Ovary (tissue), 9 donors: ENCODE results near the gene CACNA1D. TPM values are rescaled to one million over a fixed set of nuclear protein-coding genes. Genes with fewer than 3 reads are reported as not detected.

ENCODE experiments used
- DNase-seq, 5 donors: peaks; one replicate each; pipeline ENCODE4 v3.0.0-alpha.2; 2019 to 2020
- H3K27ac ChIP-seq, 2 donors: fragments of 200-600 bp; one replicate each; pipeline versions ENCODE4 v1.5.1 to v1.8.0; 2019 to 2022
- H3K27me3 ChIP-seq: fragments of 200-600 bp; one replicate; pipeline ENCODE4 v1.8.0; 2022
- H3K36me3 ChIP-seq: fragments of 200-600 bp; sonication (generic); one replicate; pipeline ENCODE4 v1.5.1; 2019
- H3K4me1 ChIP-seq: one replicate; pipeline ENCODE4 v1.8.1; 2013; ENCODE audit warnings: mild to moderate bottlenecking, moderate library complexity; ENCODE audit not compliant: insufficient read depth
- H3K4me3 ChIP-seq: fragments of 200-600 bp; sonication (generic); one replicate; pipeline ENCODE4 v1.5.1; 2017
- H3K9me3 ChIP-seq, 2 donors: fragments of 200-600 bp in 1 of 2; sonication (generic) in 1 of 2; one replicate each; pipeline versions ENCODE4 v1.5.1 to v1.8.1; 2013 to 2019; ENCODE audit warnings: mild to moderate bottlenecking in 1 of 2, moderate library complexity in 1 of 2
- CTCF ChIP-seq, 3 donors: fragments of 450-650 bp in 2 of 3; fragments of 200-600 bp in 1 of 3; IDR thresholded peaks; one replicate each; pipeline versions ENCODE4 v1.5.1 to v1.8.0; 2016 to 2022; ENCODE audit warnings: antibody characterized with exemption in 3 of 3, mild to moderate bottlenecking in 1 of 3
- EP300 ChIP-seq: sonication (generic); formaldehyde crosslinking; IDR thresholded peaks from one replicate; pipeline ENCODE4 v1.6.1; 2017; ENCODE audit warnings: antibody characterized with exemption
- POLR2A ChIP-seq: fragments of 450-650 bp; IDR thresholded peaks from one replicate; pipeline ENCODE4 v1.6.1; 2017; ENCODE audit warnings: antibody characterized with exemption, mild to moderate bottlenecking, moderate library complexity
- WGBS, 3 donors: extraction: QIAGEN DNeasy Blood & Tissue Kit in 1 of 3; methylation state at CpG; one replicate each; pipeline versions ENCODE4 v1.1.5 to v1.1.7; 2013 to 2017; 5-methylcytosine and 5-hydroxymethylcytosine counted together
- intact Hi-C, 4 donors: fragments of 100-400 bp; cut with DNase I; formaldehyde crosslinking; loops; one replicate each; pipeline versions ENCODE4 v1.11.0 to v1.15.1; 2022 to 2023
- polyA plus RNA-seq, 2 donors: library from polyadenylated mRNA; stranded (reverse); fragments of 200-250 nt in 1 of 2; fragments of 350-450 nt in 1 of 2; fragmentation: Illumina TruSeq in 1 of 2; extraction: RNeasy Lipid Tissue Mini Kit (QIAGEN cat#74804) in 1 of 2; gene quantifications; one replicate each; pipeline ENCODE4 v1.2.3, GENCODE V29; 2013 to 2014
- total RNA-seq, 7 donors: library from RNA; depleted of rRNA in 2 of 7; stranded (reverse); fragments of >200 nt in 2 of 7; fragmentation: NEBNext Ultra II Directional in 3 of 7; extraction: Animal tissue kit (Norgen Biotek cat#: 25700) in 3 of 7; gene quantifications; one replicate each; pipeline versions ENCODE4 v1.1.0 to v1.2.4, GENCODE V29; 2016 to 2023
- donor health status: DM: no; HTN: no; CAD: no; lungs with moderate emphysema.
- donor health status: DM: no; HTN: no; CAD: no.
- donor health status: Bipolar disorder and iron deficiency.
- donor health status: DM: yes; HTN: yes; CAD: no.
- donor health status: DM: no; HTN: no; CAD: no.
- donor health status: DM: yes; HTN: yes; CAD: no.

Gene CACNA1D
- total and polyA plus RNA-seq, 9 donors = 0.23 to 9.3 (median 5.1) TPM

- Histone ChIP-seq H3K27ac (no peak overlapping the region), H3K36me3 (no peaks in the 10 kb centered on the region), H3K4me1 (no peaks in the 10 kb centered on the region), H3K4me3 (no peak overlapping the region), H3K27me3 (no peaks in the 10 kb centered on the region), H3K9me3 (no peaks in the 10 kb centered on the region)
- intact Hi-C loops = no loop called here
- WGBS, 3 donors = 79 to 86% (median 81%) methylated on average over 8 of the region's 8 CpGs
- no peak for DNase-seq
- no peak for TF ChIP-seq POLR2A
- no peak for TF ChIP-seq EP300
- TF ChIP-seq CTCF (IDR thresholded peaks at IDR 0.05) = no peak
Measured at GRCh38 chr3:53748512-53749271, 254.3 kb downstream of the CACNA1D start.

GRCh38 chr3:53749448-53749847 lies 255.0 kb downstream of the CACNA1D start:
- 93 to 96% (median 94%) methylated on average over 5 of the region's 5 CpGs for WGBS, 3 donors
- Histone ChIP-seq H3K36me3 (no peaks in the 10 kb centered on the region), H3K27me3 (no peaks in the 10 kb centered on the region), H3K27ac (no peak overlapping the region), H3K9me3 (no peaks in the 10 kb centered on the region), H3K4me3 (no peak overlapping the region), H3K4me1 (no peaks in the 10 kb centered on the region)
- no peak for TF ChIP-seq EP300
- no peak for TF ChIP-seq CTCF (IDR thresholded peaks at IDR 0.05)
- TF ChIP-seq POLR2A = no peak
- no peak for DNase-seq
- intact Hi-C loops = no loop called here

- intact Hi-C loops = no loop called here
- Histone ChIP-seq H3K4me3 (no peak overlapping the region), H3K27ac (no peak overlapping the region), H3K9me3 (no peaks in the 10 kb centered on the region), H3K27me3 (no peaks in the 10 kb centered on the region), H3K4me1 (no peaks in the 10 kb centered on the region), H3K36me3 (no peaks in the 10 kb centered on the region)
- WGBS, 3 donors = 78 to 83% (median 82%) methylated on average over 17 of the region's 17 CpGs
- DNase-seq = no peak
- TF ChIP-seq EP300 (no peak), POLR2A (no peak), CTCF (IDR thresholded peaks at IDR 0.05) (no peak)
Measured at GRCh38 chr3:53750253-53751210, 256.1 kb downstream of the CACNA1D start.

- 87 to 92% (median 88%) methylated on average over 9 of the region's 9 CpGs for whole genome bisulfite sequencing, 3 donors
- no peaks in the 10 kb centered on the region for H3K4me1 ChIP-seq
- no peak for TF ChIP-seq POLR2A
- no peak for TF ChIP-seq EP300
- no peak for TF ChIP-seq CTCF (IDR thresholded peaks at IDR 0.05)
- H3K4me3 ChIP-seq = no peak overlapping the region
- H3K27me3 ChIP-seq = no peaks in the 10 kb centered on the region
- H3K27ac ChIP-seq = no peak overlapping the region
- DNase-seq = no peak
- no peaks in the 10 kb centered on the region for H3K9me3 ChIP-seq
- H3K36me3 ChIP-seq = no peaks in the 10 kb centered on the region
- intact Hi-C loops = no loop called here
Measured at GRCh38 chr3:53753518-53754183, 259.2 kb downstream of the CACNA1D start.
